Articular chondrocyte of knee joint (primary cell): ENCODE results near the gene ZFP62. TPM values are rescaled to one million over a fixed set of nuclear protein-coding genes. Genes with fewer than 3 reads are reported as not detected.

Source experiments
- small RNA-seq: library from RNA; depleted of rRNA; stranded (forward); fragments of <200 nt; gene quantifications from one replicate; pipeline ENCODE3, GENCODE V24; 2012
- total RNA-seq: library from RNA; depleted of rRNA; stranded (reverse); fragments of >200 nt; gene quantifications from 2 replicates; pipeline ENCODE4 v1.2.3, GENCODE V29; 2012

Gene ZFP62
- total RNA-seq: 18.0 and 22.4 TPM in 2 replicates

DNA sequence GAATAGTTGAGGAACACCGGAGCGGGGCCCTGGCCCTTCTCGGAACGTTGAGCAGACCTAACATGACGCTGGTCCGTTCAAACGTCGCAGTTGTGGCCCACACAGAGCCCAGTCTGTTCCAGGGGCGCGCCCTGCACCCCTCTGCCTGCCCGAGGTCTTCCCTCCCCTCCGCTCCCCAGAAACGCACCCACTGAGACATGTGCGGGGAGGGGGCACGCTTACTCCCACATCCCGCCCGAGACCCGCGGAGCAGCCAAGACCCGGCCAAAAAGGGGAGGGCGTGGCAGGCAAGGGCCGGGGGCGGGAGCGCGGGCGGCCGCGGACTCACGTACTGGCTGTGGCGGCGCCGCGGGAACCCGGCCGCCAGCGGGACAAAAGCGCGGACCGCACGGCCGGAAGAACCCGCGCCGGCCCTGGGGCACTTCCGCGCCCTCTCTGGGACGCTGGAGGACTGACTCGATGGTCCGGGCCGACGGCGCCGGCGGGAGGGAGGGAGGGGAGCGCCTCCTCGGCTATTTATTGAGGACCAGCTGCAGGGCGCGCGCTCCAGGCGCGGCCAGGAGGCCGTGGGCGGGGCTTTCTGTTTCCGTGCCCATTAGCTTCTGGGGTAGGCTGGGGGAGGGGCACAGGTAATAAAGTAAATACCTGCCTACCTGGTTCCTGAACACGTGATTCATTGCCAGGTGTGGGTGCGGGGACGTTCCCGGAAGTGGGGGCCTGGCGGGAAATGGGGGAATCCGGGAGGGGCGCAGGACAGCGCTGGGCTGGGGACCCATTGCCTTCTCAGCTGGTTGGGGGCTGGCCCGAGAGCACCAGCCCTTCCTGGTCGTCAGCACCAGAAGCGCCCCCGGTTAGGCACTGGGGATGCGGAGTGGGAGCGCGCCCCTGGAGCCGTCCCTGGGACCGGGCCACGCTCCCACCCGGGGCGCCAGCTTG, at the start of gene ZFP62:
Gene ZFP62, minus strand, starts transcription at position 390 of the 936 bp plus-strand sequence. Its CDS starts 57 bp downstream, at position 333.

GRCh38 chr5:180898621-180899246, 37.7 kb upstream of the ZFP62 start, which contains the start of gene BTNL8:
Gene BTNL8, plus strand, starts transcription at chr5:180899159. Its CDS starts 152 bp downstream, at chr5:180899311.

GRCh38 chr5:180802325-180803180, 58.5 kb downstream of the ZFP62 start, which contains the start of gene MGAT1:
Gene MGAT1, minus strand, starts transcription at chr5:180802806. Its CDS starts 9,835 bp downstream, at chr5:180792971.

Small RNAs within 50 kb of the gene (small RNA-seq; reads per million reads assigned to genes)
- gene RF00019: not detected

Other genes starting within 250 kb of the ZFP62 start
- 0.13 TPM in 1 of 2 replicates, not detected in the other for gene FLT4, start 211.7 kb downstream of the ZFP62 start, total RNA-seq
- gene OR2Y1, start 121.2 kb downstream of the ZFP62 start, total RNA-seq: not detected in 2 replicates
- gene MGAT1, start 58.5 kb downstream of the ZFP62 start, total RNA-seq: 101 and 105 TPM in 2 replicates
- gene BTNL8, start 37.9 kb upstream of the ZFP62 start, total RNA-seq: not detected in 2 replicates
- gene BTNL3, start 127.6 kb upstream of the ZFP62 start, total RNA-seq: not detected in 2 replicates
- not detected in 2 replicates for gene BTNL9, start 179.0 kb upstream of the ZFP62 start, total RNA-seq